K562 (cell line): ENCODE measurements around the gene HNRNPA2B1. TPM values are rescaled to one million over a fixed set of nuclear protein-coding genes. Genes with fewer than 3 reads are reported as not detected.

ENCODE experiments used
- ASH1L ChIP-seq: fragments of 450-650 bp; IDR thresholded peaks from 2 replicates; pipeline ENCODE4 v1.6.1; 2018; ENCODE audit warnings: borderline replicate concordance, mild to moderate bottlenecking, low read depth; ENCODE audit not compliant: partially characterized antibody
- BRF1 ChIP-seq: IDR thresholded peaks from 3 replicates; pipeline ENCODE4 v1.6.1; 2011; ENCODE audit warnings: borderline replicate concordance, mild to moderate bottlenecking; ENCODE audit not compliant: insufficient read length; ENCODE audit errors: extremely low read depth
- GABPB1 ChIP-seq: sonication (generic); formaldehyde crosslinking; IDR thresholded peaks from 2 replicates; pipeline ENCODE4 v1.8.0; 2022; ENCODE audit warnings: mild to moderate bottlenecking, missing genetic modification reagents
- HDAC8 ChIP-seq: fragments of 450-650 bp; IDR thresholded peaks from 2 replicates; pipeline ENCODE4 v1.6.1; 2016; ENCODE audit warnings: mild to moderate bottlenecking, missing genetic modification characterization, moderate library complexity, missing compliant biosample characterization
- ILF3 ChIP-seq: fragments of 450-650 bp; IDR thresholded peaks from 2 replicates; pipeline ENCODE4 v1.6.1; 2018; ENCODE audit warnings: antibody characterized with exemption, mild to moderate bottlenecking, moderate library complexity, borderline replicate concordance
- MAFG ChIP-seq: fragments of 450-650 bp; conservative IDR thresholded peaks from 2 replicates; pipeline ENCODE4 v1.6.1; 2016; ENCODE audit warnings: missing genetic modification characterization, missing compliant biosample characterization
- SETDB1 ChIP-seq: IDR thresholded peaks from one replicate; pipeline ENCODE4 v1.6.1; 2012; ENCODE audit warnings: low read length, control low read depth, inconsistent platforms
- SRSF1 ChIP-seq: fragments of 200-400 bp; formaldehyde crosslinking; IDR thresholded peaks from 2 replicates; pipeline ENCODE4 v1.6.1; 2017; ENCODE audit warnings: mild to moderate bottlenecking, low read depth, low read length, moderate library complexity
- TOE1 ChIP-seq, 2 experiments: fragments of 450-650 bp in 1 of 2; sonication (generic) in 1 of 2; formaldehyde crosslinking in 1 of 2; IDR thresholded peaks; 2 replicates each; pipeline versions ENCODE4 v1.7.1 to v1.8.0; 2016 to 2022; ENCODE audit warnings: borderline replicate concordance in 2 of 2, mild to moderate bottlenecking in 2 of 2, antibody characterized with exemption in 1 of 2, inconsistent platforms in 1 of 2, low read depth in 1 of 2, missing genetic modification reagents in 1 of 2, moderate library complexity in 1 of 2
- ZFPM2 ChIP-seq: fragments of 250-450 bp; sonication (Bioruptor Pico); IDR thresholded peaks from 2 replicates; pipeline ENCODE4 v1.5.1; 2022; ENCODE audit warnings: mild to moderate bottlenecking
- ZNF217 ChIP-seq: sonication (generic); formaldehyde crosslinking; IDR thresholded peaks from 2 replicates; pipeline ENCODE4 v1.8.0; 2022; ENCODE audit warnings: mild to moderate bottlenecking, missing genetic modification reagents
- ZNF263 ChIP-seq: sonication (generic); formaldehyde crosslinking; IDR thresholded peaks from 2 replicates; pipeline ENCODE4 v1.8.0; 2022; ENCODE audit warnings: mild to moderate bottlenecking, missing genetic modification reagents, borderline replicate concordance
- polyA plus RNA-seq, 8 experiments: library from polyadenylated mRNA; depleted of rRNA in 4 of 8; stranded (reverse) in 5 of 8; unstranded in 3 of 8; fragments of >200 nt; fragmentation: Nextera tagmentation in 2 of 8; fragmentation: Illumina TruSeq in 1 of 8; extraction: Ambion mirVana in 2 of 8; extraction: Trizol in 1 of 8; gene quantifications; 2 replicates each; pipeline versions ENCODE4 v1.2.1 to v1.2.3, GENCODE V29; 2011 to 2014; ENCODE audit warnings: inconsistent platforms in 1 of 8, missing spikeins in 1 of 8
- total RNA-seq, 7 experiments: library from RNA; depleted of rRNA in 6 of 7; stranded (reverse); fragments of >200 nt in 6 of 7; fragmentation: Illumina TruSeq in 2 of 7; extraction: Trizol in 2 of 7; gene quantifications; 2 replicates each; pipeline versions ENCODE4 v1.2.1 to v1.2.3, GENCODE V29; 2011 to 2021; ENCODE audit warnings: low replicate concordance in 1 of 7
- TF ChIP-seq, protein P1 (sequence below): fragments of 450-650 bp; formaldehyde crosslinking; IDR thresholded peaks from 2 replicates; pipeline ENCODE4 v1.4.0; 2020; ENCODE audit warnings: mild to moderate bottlenecking, moderate library complexity
- TF ChIP-seq, protein P2 (sequence below): fragments of 450-650 bp; formaldehyde crosslinking; conservative IDR thresholded peaks from 2 replicates; pipeline ENCODE4 v1.4.0; 2022; ENCODE audit warnings: mild to moderate bottlenecking, missing genetic modification characterization
- TF ChIP-seq, protein P3 (sequence below): fragments of 150-350 bp; IDR thresholded peaks from 2 replicates; pipeline ENCODE4 v1.6.1; 2014; ENCODE audit warnings: low read depth, mild to moderate bottlenecking, low read length, borderline replicate concordance
- TF ChIP-seq, protein P4 (sequence below): sonication (generic); formaldehyde crosslinking; IDR thresholded peaks from 2 replicates; pipeline ENCODE4 v1.8.0; 2022; ENCODE audit warnings: missing genetic modification reagents, mild to moderate bottlenecking, moderate library complexity, borderline replicate concordance
- TF ChIP-seq, protein P5 (sequence below), 2 experiments: fragments of 450-650 bp; IDR thresholded peaks; 2 replicates each; pipeline ENCODE4 v1.6.1; 2016

Gene HNRNPA2B1
- total and polyA plus RNA-seq, 9 of the 15 experiments (the other 6 are each of a cell fraction or from before 2014, with no cell fraction given), result 630 to 1,989 (median 865) TPM

DNA sequence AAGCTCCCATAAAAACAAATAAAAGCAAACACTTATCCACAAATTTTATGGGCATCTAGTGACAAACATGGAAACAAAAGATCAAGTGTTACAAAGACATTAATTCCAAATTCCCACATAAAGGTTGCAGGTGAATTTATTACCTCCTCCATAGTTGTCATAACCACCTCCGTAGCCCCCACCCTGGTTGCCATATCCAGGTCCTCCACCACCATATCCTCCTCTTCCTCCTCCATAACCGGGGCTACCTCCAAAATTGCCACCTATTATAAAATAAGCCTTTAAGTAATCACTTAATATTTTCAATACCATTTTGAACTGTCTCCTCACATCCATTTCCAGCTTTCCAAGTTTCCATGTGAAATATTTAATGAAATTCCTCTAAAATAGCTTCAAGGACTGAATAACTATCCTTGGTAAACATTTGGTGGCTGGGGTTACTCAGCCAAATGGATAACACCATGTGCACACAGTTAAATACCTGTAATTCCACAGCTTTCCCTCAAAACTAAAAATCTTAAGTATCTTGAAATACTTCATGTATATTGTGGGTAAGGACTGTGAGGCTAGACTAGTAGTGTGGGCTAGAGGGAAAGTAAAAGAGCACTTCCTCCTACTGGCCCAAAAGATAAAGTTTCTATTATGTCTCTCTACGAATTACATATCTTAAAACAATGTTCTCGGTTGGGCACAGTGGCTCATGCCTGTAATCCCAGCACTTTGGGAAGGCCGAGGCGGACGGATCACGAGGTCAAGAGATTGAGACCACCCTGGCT, 6.9 kb downstream of the HNRNPA2B1 start (continued):
- TF ChIP-seq, protein P1, sequence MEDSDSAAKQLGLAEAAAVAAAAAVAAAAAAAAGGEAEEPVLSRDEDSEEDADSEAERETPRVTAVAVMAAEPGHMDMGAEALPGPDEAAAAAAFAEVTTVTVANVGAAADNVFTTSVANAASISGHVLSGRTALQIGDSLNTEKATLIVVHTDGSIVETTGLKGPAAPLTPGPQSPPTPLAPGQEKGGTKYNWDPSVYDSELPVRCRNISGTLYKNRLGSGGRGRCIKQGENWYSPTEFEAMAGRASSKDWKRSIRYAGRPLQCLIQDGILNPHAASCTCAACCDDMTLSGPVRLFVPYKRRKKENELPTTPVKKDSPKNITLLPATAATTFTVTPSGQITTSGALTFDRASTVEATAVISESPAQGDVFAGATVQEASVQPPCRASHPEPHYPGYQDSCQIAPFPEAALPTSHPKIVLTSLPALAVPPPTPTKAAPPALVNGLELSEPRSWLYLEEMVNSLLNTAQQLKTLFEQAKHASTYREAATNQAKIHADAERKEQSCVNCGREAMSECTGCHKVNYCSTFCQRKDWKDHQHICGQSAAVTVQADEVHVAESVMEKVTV, result no peak
- no peak for TF ChIP-seq HDAC8
- TF ChIP-seq GABPB1 (CRISPR knock-in tag), result 0 out of 2 replicates have a peak, but pooled peaks have one; percentile 35
- no peak for TF ChIP-seq ASH1L
- TF ChIP-seq, protein P2, sequence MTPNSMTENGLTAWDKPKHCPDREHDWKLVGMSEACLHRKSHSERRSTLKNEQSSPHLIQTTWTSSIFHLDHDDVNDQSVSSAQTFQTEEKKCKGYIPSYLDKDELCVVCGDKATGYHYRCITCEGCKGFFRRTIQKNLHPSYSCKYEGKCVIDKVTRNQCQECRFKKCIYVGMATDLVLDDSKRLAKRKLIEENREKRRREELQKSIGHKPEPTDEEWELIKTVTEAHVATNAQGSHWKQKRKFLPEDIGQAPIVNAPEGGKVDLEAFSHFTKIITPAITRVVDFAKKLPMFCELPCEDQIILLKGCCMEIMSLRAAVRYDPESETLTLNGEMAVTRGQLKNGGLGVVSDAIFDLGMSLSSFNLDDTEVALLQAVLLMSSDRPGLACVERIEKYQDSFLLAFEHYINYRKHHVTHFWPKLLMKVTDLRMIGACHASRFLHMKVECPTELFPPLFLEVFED (CRISPR knock-in tag), result 0 out of 2 replicates have a peak, but pooled peaks have one; percentile 12
- TF ChIP-seq, protein P3, sequence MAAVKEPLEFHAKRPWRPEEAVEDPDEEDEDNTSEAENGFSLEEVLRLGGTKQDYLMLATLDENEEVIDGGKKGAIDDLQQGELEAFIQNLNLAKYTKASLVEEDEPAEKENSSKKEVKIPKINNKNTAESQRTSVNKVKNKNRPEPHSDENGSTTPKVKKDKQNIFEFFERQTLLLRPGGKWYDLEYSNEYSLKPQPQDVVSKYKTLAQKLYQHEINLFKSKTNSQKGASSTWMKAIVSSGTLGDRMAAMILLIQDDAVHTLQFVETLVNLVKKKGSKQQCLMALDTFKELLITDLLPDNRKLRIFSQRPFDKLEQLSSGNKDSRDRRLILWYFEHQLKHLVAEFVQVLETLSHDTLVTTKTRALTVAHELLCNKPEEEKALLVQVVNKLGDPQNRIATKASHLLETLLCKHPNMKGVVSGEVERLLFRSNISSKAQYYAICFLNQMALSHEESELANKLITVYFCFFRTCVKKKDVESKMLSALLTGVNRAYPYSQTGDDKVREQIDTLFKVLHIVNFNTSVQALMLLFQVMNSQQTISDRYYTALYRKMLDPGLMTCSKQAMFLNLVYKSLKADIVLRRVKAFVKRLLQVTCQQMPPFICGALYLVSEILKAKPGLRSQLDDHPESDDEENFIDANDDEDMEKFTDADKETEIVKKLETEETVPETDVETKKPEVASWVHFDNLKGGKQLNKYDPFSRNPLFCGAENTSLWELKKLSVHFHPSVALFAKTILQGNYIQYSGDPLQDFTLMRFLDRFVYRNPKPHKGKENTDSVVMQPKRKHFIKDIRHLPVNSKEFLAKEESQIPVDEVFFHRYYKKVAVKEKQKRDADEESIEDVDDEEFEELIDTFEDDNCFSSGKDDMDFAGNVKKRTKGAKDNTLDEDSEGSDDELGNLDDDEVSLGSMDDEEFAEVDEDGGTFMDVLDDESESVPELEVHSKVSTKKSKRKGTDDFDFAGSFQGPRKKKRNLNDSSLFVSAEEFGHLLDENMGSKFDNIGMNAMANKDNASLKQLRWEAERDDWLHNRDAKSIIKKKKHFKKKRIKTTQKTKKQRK, result no peak
- TF ChIP-seq, protein P4, sequence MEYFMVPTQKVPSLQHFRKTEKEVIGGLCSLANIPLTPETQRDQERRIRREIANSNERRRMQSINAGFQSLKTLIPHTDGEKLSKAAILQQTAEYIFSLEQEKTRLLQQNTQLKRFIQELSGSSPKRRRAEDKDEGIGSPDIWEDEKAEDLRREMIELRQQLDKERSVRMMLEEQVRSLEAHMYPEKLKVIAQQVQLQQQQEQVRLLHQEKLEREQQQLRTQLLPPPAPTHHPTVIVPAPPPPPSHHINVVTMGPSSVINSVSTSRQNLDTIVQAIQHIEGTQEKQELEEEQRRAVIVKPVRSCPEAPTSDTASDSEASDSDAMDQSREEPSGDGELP, result 0 out of 2 replicates have a peak, but pooled peaks have one; percentile 10
- TF ChIP-seq TOE1 (IDR thresholded peaks at IDR 0.05; ENCODE audit: borderline replicate concordance), result no peak
- TF ChIP-seq TOE1 (CRISPR knock-in tag; IDR thresholded peaks at IDR 0.05; ENCODE audit: borderline replicate concordance, low read depth), result no peak
- no peak for TF ChIP-seq BRF1
- TF ChIP-seq SETDB1, result no peak
- no peak for TF ChIP-seq SRSF1
- no peak for TF ChIP-seq MAFG (tag)
- 0 out of 2 replicates have a peak, but pooled peaks have one; percentile 41 for TF ChIP-seq ILF3
- TF ChIP-seq ZNF263 (CRISPR knock-in tag), result no peak
- TF ChIP-seq ZNF217, result no peak
- TF ChIP-seq, protein P5, sequence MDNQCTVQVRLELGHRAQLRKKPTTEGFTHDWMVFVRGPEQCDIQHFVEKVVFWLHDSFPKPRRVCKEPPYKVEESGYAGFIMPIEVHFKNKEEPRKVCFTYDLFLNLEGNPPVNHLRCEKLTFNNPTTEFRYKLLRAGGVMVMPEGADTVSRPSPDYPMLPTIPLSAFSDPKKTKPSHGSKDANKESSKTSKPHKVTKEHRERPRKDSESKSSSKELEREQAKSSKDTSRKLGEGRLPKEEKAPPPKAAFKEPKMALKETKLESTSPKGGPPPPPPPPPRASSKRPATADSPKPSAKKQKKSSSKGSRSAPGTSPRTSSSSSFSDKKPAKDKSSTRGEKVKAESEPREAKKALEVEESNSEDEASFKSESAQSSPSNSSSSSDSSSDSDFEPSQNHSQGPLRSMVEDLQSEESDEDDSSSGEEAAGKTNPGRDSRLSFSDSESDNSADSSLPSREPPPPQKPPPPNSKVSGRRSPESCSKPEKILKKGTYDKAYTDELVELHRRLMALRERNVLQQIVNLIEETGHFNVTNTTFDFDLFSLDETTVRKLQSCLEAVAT (IDR thresholded peaks at IDR 0.05), result no peak
- no peak for TF ChIP-seq ZFPM2
